Kidney epithelial cell (primary cell): Measurements from ENCODE around the gene WDR72. TPM values are rescaled to one million over a fixed set of nuclear protein-coding genes. Genes with fewer than 3 reads are reported as not detected.

Experiments
- DNase-seq: peaks from one replicate; pipeline ENCODE4 v3.0.0-alpha.2; 2010; ENCODE audit warnings: low read depth
- H3K27me3 ChIP-seq: 2 replicates; pipeline ENCODE4 v1.6.0; 2011; ENCODE audit warnings: low read length; ENCODE audit not compliant: control insufficient read depth, insufficient read depth
- H3K36me3 ChIP-seq: 2 replicates; pipeline ENCODE4 v1.5.1; 2011; ENCODE audit warnings: low read length; ENCODE audit not compliant: control insufficient read depth, insufficient read depth
- H3K4me3 ChIP-seq: 2 replicates; pipeline ENCODE4 v1.5.1; 2011; ENCODE audit warnings: low read depth, mild to moderate bottlenecking, control low read depth, low read length
- total RNA-seq: library from RNA; depleted of rRNA; stranded (reverse); fragments of >200 nt; gene quantifications from 2 replicates; pipeline ENCODE4 v1.2.3, GENCODE V29; 2015
- TF ChIP-seq, protein P1 (sequence below): IDR thresholded peaks from 2 replicates; pipeline ENCODE4 v1.5.1; 2011; ENCODE audit warnings: mild to moderate bottlenecking, moderate library complexity, low read length, control low read depth, inconsistent platforms; ENCODE audit not compliant: insufficient read depth, poor library complexity, severe bottlenecking

The WDR72 gene
- total RNA-seq, 1 donor from 2014 or later = 0.38 TPM

DNA sequence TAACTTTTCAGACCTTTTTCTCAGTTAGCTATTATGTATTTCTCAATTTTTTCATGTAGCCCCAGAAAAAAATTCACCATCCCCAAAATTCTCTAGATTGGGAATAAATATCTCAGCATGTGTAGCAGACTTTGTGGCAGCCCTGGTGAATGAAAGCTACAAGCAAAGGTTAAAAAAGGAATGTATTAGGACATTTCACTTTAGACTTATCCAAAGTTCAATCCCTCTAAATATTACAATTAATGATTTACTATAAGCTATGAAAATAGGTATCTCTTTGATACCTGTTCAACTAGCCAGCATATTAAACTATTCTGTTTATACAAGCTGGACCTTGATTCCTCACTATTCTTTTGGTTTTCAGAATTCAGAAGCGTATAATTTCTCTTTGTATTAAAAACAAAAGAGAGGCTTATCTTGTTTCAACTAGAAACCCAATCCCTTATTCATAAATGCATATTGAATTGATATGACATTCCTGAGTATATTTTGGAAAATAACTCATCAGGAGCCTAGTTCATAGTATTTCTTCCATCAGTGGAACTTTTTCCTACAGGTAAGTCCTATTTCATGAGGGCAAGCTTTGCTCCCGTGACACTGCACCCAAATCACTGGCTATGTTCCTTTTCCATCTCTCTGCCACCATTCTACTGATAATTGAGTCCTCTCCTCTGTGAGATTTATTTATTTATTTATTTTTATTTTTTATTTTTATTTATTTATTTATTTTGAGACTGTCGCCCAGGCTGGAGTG, 38.0 kb downstream of the WDR72 start:
- TF ChIP-seq, protein P1, sequence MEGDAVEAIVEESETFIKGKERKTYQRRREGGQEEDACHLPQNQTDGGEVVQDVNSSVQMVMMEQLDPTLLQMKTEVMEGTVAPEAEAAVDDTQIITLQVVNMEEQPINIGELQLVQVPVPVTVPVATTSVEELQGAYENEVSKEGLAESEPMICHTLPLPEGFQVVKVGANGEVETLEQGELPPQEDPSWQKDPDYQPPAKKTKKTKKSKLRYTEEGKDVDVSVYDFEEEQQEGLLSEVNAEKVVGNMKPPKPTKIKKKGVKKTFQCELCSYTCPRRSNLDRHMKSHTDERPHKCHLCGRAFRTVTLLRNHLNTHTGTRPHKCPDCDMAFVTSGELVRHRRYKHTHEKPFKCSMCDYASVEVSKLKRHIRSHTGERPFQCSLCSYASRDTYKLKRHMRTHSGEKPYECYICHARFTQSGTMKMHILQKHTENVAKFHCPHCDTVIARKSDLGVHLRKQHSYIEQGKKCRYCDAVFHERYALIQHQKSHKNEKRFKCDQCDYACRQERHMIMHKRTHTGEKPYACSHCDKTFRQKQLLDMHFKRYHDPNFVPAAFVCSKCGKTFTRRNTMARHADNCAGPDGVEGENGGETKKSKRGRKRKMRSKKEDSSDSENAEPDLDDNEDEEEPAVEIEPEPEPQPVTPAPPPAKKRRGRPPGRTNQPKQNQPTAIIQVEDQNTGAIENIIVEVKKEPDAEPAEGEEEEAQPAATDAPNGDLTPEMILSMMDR = no peak
- H3K4me3 ChIP-seq = no peak overlapping the region
- DNase-seq = no peak
- H3K36me3 ChIP-seq = no peaks in the 10 kb centered on the region
- H3K27me3 ChIP-seq = no peaks in the 10 kb centered on the region

DNA sequence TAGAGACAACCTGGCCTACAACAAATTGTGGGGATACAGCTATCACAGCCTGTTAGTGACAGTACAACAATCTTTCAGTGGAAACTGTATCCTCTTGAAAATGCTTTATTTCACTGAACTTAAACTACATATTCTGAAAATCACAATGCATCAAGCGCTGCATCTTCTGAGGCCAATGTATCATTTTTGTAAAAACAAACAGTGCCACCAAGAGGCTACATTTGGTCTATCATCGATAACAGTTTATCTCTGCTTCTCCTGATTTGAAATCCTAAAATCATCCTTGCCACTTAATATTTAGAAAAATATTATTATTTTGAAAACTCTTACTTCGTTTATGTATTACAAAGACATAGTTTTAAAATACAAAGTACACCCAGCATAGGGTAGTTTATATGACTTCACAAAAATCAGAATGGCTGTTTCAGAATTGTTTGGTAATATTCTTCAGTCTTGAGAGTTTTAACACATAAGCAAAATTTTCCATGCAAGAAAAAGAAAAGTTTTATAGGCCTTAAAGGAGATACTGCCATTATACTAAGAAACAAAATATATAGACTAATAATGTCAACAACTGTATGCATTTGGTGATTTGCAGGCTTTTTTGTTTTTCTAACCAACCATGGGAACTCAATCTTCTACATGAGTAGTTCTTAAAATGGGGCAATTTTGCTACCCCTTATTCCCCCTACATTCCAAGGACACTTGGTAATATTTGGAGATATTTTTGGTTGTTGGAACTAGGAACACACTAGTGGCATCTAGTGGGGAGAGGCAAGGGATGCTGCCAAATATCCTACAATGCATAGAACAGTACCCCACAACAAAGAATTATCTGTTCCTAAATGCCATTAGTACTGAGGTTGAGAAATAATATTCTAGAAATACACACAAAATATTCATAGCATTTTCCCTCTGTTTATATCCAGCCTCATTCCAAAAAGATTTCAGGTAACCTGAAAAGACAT, 42.3 kb downstream of the WDR72 start:
- H3K36me3 ChIP-seq = no peaks in the 10 kb centered on the region
- no peak overlapping the region for H3K4me3 ChIP-seq
- TF ChIP-seq, protein P1 = peak; percentile 44
- no peak for DNase-seq
- no peaks in the 10 kb centered on the region for H3K27me3 ChIP-seq

DNA sequence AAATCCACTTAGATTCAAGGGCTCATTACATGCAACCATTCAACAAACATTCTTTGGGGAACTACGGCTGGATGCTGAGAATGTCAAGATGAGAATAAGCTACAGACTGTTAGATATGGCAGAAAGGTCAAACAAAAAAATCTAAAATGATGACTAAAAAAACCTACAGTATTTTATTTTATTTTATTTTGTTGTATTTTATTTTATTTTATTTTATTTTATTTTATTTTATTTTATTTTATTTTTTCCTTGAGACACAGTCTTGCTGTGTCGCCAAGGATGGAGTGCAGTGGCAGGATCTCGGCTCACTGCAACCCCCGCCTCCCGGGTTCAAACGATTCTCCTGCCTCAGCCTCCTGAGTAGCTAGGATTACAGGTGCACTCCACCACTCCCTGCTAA, 46.2 kb downstream of the WDR72 start:
- no peaks in the 10 kb centered on the region for H3K27me3 ChIP-seq
- DNase-seq = no peak
- H3K36me3 ChIP-seq = no peaks in the 10 kb centered on the region
- TF ChIP-seq, protein P1 = no peak
- H3K4me3 ChIP-seq = no peak overlapping the region

DNA sequence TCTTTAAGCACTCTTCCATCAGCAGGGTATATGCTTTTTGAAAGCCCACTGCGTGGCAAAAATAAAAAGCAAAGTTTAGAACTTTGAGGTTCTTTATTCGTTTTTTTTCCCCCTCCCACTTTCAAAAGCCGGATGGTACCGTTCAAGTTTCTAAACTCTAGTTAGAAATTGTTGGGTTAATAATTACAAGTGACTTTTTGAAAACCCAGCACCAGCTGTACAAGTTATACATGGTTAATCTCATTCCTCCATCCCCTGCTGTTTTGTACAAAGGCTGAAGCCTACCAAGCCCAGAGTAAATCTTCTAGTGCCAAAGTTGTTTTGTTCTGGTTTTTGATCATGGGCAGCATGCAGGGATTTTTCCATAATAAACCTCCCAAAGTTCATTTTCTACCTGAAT, 48.6 kb downstream of the WDR72 start:
- no peak overlapping the region for H3K4me3 ChIP-seq
- DNase-seq = no peak

DNA sequence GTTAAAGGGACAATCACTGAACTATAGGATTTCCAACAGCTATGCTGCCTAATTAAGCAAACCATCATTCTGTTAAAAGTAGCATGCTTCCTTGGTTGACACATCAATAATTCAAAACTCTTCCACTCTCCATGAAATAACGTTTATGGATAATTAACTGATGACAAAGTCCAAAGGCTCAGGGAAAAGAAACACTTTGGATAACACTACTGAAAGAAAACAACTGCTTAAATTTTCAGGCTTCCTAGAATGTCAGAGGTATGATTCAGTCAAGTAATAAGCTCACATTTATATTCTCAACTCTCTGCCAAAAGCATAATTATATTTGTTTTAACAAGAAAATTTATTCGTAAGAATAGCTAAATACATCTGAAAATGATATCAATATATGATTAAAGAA, 49.6 kb downstream of the WDR72 start:
- no peak for DNase-seq
- Histone ChIP-seq H3K36me3 (no peaks in the 10 kb centered on the region), H3K4me3 (no peak overlapping the region), H3K27me3 (no peaks in the 10 kb centered on the region)
- TF ChIP-seq, protein P1 = no peak

More for the DNA sequence above, 48.6 kb downstream of the WDR72 start:
- Histone ChIP-seq H3K36me3 (no peaks in the 10 kb centered on the region), H3K27me3 (no peaks in the 10 kb centered on the region)
- TF ChIP-seq, protein P1 = no peak
